HG02678 (cell line): ENCODE data around the gene TMEM61.
A peak's percentile ranks its signal among the peaks of the same experiment; 100 is the strongest.
"Not testable (repeated sequence)": the region's sequence is repeated elsewhere in the genome, so short reads cannot be mapped to it uniquely, and the experiment has no call there.

Source experiments
- ATAC-seq: cut with Tn5 transposase; IDR thresholded peaks from one replicate; pipeline ENCODE4 v1.9.1; 2021; ENCODE audit warnings: mild to moderate bottlenecking, moderate library complexity; ENCODE audit not compliant: unreplicated experiment

Gene TMEM61

GRCh38 chr1:54998677-54999076, 18.2 kb downstream of the TMEM61 start, which contains the start of gene BSND:
Gene BSND (plus strand): TSS chr1:54998933. CDS start chr1:54999187, 254 bp downstream.
- no peak for ATAC-seq

- ATAC-seq: no peak
These were observed 20.0 kb downstream of the TMEM61 start for GRCh38 chr1:55000110-55001085.

GRCh38 chr1:55001311-55001710, 20.9 kb downstream of the TMEM61 start:
- ATAC-seq: no peak

GRCh38 chr1:55002686-55003085, 22.3 kb downstream of the TMEM61 start:
- no peak for ATAC-seq

- ATAC-seq: no peak
These were observed 25.1 kb downstream of the TMEM61 start for GRCh38 chr1:55005351-55006140.

- no peak for ATAC-seq
These were observed 26.5 kb downstream of the TMEM61 start for GRCh38 chr1:55006931-55007330.

- no peak for ATAC-seq
These were observed 27.2 kb downstream of the TMEM61 start for GRCh38 chr1:55007625-55008024.

GRCh38 chr1:55010194-55010886, 29.9 kb downstream of the TMEM61 start:
- no peak for ATAC-seq

GRCh38 chr1:55010887-55011217, 30.4 kb downstream of the TMEM61 start:
- ATAC-seq: no peak

- ATAC-seq: no peak
These were observed 32.2 kb downstream of the TMEM61 start for GRCh38 chr1:55012661-55013060.

GRCh38 chr1:55015123-55015522, 34.7 kb downstream of the TMEM61 start:
- no peak for ATAC-seq

GRCh38 chr1:55015731-55016620, 35.5 kb downstream of the TMEM61 start:
- ATAC-seq: no peak

- ATAC-seq: no peak
These were observed 38.0 kb downstream of the TMEM61 start for GRCh38 chr1:55018395-55018794.

- ATAC-seq: peak; percentile 73
These were observed 41.6 kb downstream of the TMEM61 start for GRCh38 chr1:55021942-55022546.

GRCh38 chr1:55024163-55024562, 43.7 kb downstream of the TMEM61 start:
- not testable (repeated sequence) for ATAC-seq

- ATAC-seq: not testable (repeated sequence)
These were observed 46.3 kb downstream of the TMEM61 start for GRCh38 chr1:55026682-55027081.

GRCh38 chr1:55031098-55031497, 50.7 kb downstream of the TMEM61 start:
- ATAC-seq: not testable (repeated sequence)

- ATAC-seq: no peak
These were observed 52.8 kb downstream of the TMEM61 start for GRCh38 chr1:55033265-55033614.

- ATAC-seq: no peak
These were observed 54.2 kb downstream of the TMEM61 start for GRCh38 chr1:55034476-55035133.
